Fibroblast of upper back skin (primary cell): Measurements from ENCODE around the gene ASPHD2.
A peak's percentile ranks its signal among the peaks of the same experiment; 100 is the strongest.
"Not testable (repeated sequence)": the region's sequence is repeated elsewhere in the genome, so short reads cannot be mapped to it uniquely, and the experiment has no call there.

Experiments used
- DNase-seq: peaks from one replicate; pipeline ENCODE4 v3.0.0-alpha.2; 2013

Gene ASPHD2

GRCh38 chr22:26417406-26417805 is 11.7 kb upstream of the ASPHD2 start:
- DNase-seq: no peak

DNA sequence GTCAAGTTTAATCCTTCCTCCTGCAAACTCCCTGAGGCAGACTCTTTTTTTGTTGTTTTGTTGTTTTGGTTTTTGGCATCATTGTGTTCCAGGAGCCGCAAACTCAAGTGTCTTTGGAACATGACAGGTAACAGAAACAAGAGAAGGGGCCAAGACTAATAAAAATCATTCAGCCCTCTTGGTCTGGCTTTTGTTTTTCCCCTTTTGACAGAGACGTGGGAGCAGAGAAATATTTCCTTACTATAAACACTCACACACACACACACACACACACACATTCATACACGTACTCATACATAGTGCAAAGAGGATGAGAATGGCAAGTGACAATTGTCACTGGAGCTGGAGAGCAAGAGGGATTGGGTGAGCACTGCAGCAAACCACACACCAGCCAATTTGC is 10.4 kb upstream of the ASPHD2 start:
- no peak for DNase-seq

DNA sequence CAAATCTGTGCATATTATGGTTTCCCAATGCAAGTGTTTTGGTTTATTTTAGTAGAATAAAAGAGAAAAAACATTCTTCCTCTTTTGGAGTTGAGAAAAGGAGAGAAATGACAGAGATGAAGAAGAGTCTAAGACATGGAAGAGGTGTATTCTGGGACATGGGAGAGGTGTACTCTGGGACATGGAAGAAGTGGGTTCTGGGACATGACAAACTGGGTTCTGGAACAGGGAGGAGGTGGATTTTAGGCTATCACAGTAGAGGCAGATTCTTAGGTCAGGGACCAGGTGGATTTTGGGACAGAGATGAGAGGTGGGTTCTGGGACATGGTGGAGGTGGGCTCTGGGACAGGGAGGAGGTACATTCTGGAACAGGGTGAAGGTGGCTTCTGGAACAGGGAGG is 2.1 kb upstream of the ASPHD2 start:
- DNase-seq: no peak

GRCh38 chr22:26429458-26430286 is 612 bp downstream of the ASPHD2 start:
- no peak for DNase-seq

GRCh38 chr22:26430600-26430999 is 1.5 kb downstream of the ASPHD2 start:
- no peak for DNase-seq

DNA sequence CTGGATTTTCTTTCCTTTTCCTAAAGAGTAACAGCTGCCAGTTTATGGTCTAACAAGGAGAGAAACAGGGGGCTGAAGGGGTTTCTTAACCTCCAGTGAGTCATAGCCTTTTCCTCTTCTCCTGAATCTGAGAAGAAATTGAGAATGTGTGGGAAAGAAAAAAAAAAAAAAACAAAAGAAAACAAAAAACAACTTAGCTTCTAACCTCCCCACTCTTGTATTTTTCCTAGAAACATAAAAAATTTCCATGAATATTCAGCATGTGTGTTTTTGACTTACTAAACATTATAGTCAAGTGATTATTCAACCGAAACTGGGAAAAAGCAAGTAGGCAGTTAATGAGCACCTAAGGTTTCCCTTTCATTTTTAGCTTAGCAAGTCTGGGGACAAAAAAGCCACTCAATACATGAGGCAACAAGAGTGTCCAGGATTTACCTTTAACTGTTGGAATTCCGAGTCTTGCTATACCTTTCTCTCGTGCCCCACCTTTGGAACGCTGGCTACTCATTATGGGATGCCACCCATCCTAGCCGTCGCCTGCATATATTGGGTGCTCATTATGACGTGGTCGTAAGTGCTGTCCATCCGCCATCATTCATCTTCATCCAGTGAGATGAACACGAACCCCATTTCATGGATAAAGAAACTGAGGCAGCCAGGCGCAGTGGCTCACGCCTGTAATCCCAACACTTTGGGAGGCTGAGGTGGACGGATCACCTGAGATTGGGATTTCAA is 2.4 kb downstream of the ASPHD2 start:
- peak; percentile 29 for DNase-seq

- no peak for DNase-seq
Observed at GRCh38 chr22:26432619-26433311, 3.7 kb downstream of the ASPHD2 start.

DNA sequence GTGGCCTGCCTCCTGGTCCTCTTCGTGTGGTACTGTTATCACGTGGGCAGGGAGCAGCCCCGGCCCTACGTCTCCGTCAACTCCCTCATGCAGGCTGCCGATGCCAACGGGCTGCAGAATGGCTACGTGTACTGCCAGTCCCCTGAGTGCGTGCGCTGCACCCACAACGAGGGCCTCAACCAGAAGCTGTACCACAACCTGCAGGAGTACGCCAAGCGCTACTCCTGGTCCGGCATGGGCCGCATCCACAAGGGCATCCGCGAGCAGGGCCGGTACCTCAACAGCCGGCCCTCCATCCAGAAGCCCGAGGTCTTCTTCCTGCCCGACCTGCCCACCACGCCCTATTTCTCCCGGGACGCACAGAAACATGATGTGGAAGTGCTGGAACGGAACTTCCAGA is 4.7 kb downstream of the ASPHD2 start:
- no peak for DNase-seq

DNA sequence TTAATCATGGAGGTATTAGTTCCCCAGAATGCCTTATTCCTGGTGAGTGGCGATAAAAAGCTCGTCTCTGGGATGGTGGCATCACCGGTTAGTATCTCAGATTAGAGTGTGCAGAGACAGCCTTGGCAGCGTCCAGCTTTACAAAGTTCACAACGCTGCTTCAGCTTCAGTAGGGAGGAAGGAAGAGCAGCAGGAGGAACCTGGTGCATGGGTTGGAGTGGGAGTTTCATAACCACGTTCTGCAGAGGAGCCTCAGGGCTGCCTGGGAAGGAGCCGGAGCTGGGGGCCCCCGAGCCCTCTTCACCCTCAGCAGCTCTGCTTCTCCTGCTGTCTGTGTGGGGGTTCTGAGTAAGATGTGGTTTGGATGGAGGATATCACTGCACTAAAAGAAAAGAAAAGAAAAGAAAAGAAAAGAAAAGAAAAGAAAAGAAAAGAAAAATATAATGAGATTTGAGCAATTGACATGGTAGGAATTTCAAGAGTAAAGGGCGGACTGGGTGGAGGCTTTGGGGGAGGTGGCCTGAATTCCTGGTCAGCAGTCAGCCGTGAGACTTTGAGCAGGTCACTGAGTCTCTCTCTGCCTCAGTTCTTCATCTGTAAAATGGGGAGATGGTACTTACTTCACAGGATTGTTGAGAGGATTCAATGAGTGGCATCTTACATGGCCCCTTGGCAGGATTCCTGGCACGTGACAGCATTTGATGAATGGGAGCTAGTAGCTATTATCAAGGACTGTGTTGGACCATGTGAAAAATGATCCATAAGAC is 6.5 kb downstream of the ASPHD2 start:
- no peak for DNase-seq

GRCh38 chr22:26436903-26437515 is 7.9 kb downstream of the ASPHD2 start:
- DNase-seq: no peak

DNA sequence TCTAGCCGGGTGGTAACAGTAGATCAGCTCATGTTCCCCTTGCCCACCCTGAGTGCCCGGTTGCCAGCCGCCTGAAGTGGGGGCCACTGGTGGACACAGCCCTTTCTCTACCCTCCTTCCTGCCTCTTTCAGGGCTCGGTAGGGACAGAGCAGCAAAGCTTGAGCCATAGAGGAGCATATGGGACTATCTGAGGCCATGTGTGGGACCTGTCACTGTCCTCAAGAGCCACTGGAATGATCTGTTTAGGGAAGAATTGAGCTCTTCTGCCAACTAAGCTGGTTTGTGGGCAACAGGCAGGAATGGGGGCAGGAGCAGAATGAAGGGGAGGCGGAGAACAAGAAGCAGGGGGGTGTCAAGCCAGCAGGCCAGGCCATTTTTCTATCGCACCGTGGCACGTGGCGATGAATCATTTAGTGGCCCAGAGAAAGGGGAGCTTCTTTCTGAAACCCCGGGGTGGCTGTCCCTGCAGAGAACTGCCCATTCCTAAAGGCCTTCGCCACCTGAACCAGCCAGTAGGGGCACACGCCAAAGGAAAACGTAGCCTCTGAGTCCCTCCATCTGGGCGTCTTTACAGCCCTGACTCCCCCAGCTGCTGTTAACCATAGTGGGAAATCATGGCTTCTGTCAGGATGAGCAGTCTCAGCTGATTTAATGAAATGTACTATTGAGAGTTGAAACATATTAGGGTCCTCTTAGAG is 8.8 kb downstream of the ASPHD2 start:
- no peak for DNase-seq

DNA sequence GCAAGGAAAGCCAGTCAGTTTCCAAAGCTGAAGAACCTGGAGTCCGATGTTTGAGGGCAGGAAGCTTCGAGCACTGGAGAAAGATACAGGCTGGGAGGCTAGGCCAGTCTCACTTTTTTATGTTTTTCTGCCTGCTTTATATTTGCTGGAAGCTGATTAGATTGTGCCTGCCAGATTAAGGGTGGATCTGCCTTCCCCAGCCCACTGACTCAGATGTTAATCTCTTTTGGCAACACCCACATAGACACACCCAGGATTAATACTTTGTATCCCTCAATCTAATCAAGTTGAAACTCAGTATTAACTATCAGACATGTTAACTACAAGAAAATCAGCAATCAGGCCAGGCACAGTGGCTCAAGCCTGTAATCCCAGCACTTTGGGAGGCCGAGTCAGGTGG is 9.7 kb downstream of the ASPHD2 start:
- DNase-seq: not testable (repeated sequence)

GRCh38 chr22:26439559-26439958 is 10.5 kb downstream of the ASPHD2 start:
- no peak for DNase-seq

- no peak for DNase-seq
Observed at GRCh38 chr22:26442086-26442756, 13.2 kb downstream of the ASPHD2 start.

GRCh38 chr22:26443901-26444690 is 15.0 kb downstream of the ASPHD2 start:
- DNase-seq: no peak

GRCh38 chr22:26444777-26445176 is 15.7 kb downstream of the ASPHD2 start:
- no peak for DNase-seq

DNA sequence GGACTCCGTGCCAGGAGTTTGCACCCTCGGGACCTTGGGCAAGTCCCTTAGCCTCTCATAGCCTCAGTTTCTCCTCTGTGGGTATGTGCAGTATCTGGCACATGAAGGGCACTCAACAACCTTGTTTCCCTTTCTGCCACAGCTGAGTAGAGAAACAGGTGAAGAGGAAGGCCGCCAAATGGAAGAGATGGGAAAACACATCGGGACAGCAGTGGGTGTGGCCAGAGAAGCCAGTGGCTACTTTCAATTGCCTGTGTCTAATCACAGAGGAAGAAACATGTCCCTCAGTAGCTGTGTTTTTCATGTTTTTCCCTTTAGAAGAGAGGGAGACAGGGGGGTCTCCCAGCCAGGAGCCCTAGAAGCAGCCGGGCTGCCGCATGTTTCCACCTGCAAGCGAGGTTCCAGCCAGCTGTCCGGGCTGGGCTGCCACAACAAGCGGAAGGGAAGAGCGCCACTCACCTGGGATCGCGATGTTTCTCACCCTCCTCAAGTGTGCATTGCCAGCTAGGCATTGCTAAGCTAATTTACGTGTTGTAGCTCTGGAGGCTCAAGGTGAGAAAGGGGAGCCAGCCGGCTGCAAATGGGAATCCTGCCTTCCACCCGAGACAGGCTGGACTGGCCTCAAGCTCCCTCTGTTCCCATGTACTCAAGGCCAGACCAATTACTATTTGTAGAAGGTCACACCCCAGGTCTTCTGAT is 16.7 kb downstream of the ASPHD2 start:
- DNase-seq: no peak

DNA sequence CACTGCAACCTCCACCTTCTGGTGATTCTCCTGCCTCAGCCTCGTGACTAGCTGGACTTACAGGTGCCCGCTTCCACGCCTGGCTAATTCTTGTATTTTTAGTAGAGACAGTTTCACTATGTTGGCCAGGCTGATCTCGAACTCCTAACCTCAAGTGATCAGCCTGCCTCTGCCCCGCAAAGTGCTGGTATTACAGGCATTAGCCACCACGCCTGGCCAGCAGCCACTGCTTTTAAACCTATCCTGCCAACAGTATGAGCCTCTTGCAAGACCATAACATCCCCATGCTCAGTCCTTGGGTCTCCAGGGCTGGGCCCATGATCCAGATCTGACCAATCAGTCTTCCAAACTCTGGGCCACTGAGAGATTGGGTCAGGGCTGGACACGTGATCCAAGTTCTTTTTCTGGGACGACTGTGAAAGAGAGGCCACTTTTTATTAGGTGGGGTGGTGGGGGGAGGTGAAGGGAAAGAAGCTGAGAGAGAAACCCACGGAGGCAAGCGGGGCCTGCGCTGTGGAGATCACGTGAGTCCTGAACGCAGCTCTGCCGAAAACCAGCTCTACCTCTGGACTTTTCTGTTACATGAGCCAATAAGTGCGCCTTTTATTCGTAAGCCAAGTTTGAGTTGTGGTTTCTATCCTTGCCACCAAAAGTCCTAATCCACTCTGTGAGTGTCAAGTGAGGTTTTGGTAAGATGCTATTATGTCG is 17.9 kb downstream of the ASPHD2 start:
- DNase-seq: no peak
